Nephron (organoid): ENCODE measurements around the gene NXNL1.
A peak's percentile ranks its signal among the peaks of the same experiment; 100 is the strongest.

Experiments
- H3K27ac Mint-ChIP-seq, 3 experiments: 2 replicates each; pipeline ENCODE4 v1.8.0; 2020; ENCODE audit warnings: mixed read lengths in 3 of 3, mild to moderate bottlenecking in 2 of 3, moderate library complexity in 1 of 3
- H3K27me3 Mint-ChIP-seq: 2 replicates; pipeline ENCODE4 v1.8.0; 2021; ENCODE audit warnings: low read depth, mild to moderate bottlenecking, moderate library complexity, mixed read lengths
- H3K36me3 Mint-ChIP-seq: 2 replicates; pipeline ENCODE4 v1.8.0; 2020; ENCODE audit warnings: low read depth, mixed read lengths
- H3K4me1 Mint-ChIP-seq: 2 replicates; pipeline ENCODE4 v1.8.0; 2020; ENCODE audit warnings: mixed read lengths
- H3K4me3 Mint-ChIP-seq, 3 experiments: 2 replicates each; pipeline ENCODE4 v1.8.0; 2020; ENCODE audit warnings: mild to moderate bottlenecking in 3 of 3, mixed read lengths in 3 of 3, moderate library complexity in 2 of 3
- H3K9me3 Mint-ChIP-seq: 2 replicates; pipeline ENCODE4 v1.8.0; 2020; ENCODE audit warnings: mixed read lengths
- CTCF ChIP-seq, 3 experiments: fragments of 200-600 bp; sonication (generic); IDR thresholded peaks; one replicate each; pipeline ENCODE4 v1.5.0; 2021; ENCODE audit warnings: antibody characterized with exemption in 3 of 3; ENCODE audit not compliant: unreplicated experiment in 3 of 3

The NXNL1 gene

DNA sequence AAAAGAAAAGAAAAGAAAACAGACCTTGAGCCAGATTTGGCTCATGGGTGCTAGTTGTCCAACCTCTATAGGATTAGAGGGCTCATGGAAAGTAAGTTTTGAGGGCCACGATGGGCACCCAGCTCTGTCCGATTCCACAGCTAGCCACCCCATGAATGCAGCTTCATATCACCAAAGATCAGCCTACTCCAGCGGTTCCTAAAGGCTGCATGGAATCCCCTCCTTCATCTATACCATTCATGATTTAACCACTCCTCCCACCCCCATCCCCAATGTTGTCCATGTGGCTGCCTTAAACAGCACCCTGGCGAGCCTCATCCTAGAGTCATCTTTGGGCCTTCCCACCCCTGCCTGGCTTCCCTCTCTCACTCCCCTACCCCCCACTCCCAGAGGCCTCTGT lies 38.8 kb downstream of the NXNL1 start:
- Mint-ChIP-seq H3K27ac (no peak overlapping the region), H3K4me1 (peaks cover 26% of the 10 kb centered on the region), H3K36me3 (peaks cover 4% of the 10 kb centered on the region), H3K27me3 (no peaks in the 10 kb centered on the region), H3K4me3 (peak overlapping the region in 1 of 3 experiments; percentile 21), H3K9me3 (no peaks in the 10 kb centered on the region)
- no peak for TF ChIP-seq CTCF (IDR thresholded peaks at IDR 0.05; ENCODE audit: unreplicated experiment in 3 of 3)

DNA sequence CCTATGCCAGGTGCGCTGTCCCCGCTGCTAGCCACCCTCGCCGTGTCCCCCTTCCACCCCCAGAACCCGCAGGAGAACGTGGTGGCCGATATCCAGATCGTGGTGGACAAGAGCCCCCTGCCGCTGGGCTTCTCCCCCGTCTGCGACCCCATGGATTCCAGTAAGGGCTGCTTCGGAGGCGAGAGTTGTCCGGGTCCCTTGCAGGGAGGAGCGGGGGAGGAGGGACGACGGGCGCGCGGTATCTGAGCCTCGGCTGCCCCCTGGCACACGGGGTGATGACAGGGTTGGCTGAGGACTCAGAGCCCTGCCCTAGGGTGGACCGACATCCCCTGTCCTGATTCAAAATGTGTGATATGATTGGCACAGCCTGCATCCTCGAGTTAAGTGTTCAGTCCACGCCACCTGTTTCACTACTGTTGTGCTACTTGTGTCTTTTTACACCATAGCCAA lies 40.2 kb downstream of the NXNL1 start:
- peaks cover 4% of the 10 kb centered on the region for H3K36me3 Mint-ChIP-seq
- H3K4me1 Mint-ChIP-seq: peaks cover 34% of the 10 kb centered on the region
- H3K27ac Mint-ChIP-seq: peak overlapping the region; percentile 61 to 88 (median 80)
- peak overlapping the region; percentile 93 to 95 (median 93) for H3K4me3 Mint-ChIP-seq
- no peaks in the 10 kb centered on the region for H3K27me3 Mint-ChIP-seq
- H3K9me3 Mint-ChIP-seq: no peaks in the 10 kb centered on the region
- peak in 2 of 3 experiments; percentile 7 to 10 for TF ChIP-seq CTCF (IDR thresholded peaks at IDR 0.05; ENCODE audit: unreplicated experiment in 3 of 3)

- H3K4me1 Mint-ChIP-seq: peaks cover 40% of the 10 kb centered on the region
- no peak for TF ChIP-seq CTCF (IDR thresholded peaks at IDR 0.05; ENCODE audit: unreplicated experiment in 3 of 3)
- H3K9me3 Mint-ChIP-seq: no peaks in the 10 kb centered on the region
- peak within 1 kb of the TSS; percentile 93 to 95 (median 93) for H3K4me3 Mint-ChIP-seq
- peak within 1 kb of the TSS; percentile 97 to 99 (median 99) for H3K27ac Mint-ChIP-seq
- peaks cover 4% of the 10 kb centered on the region for H3K36me3 Mint-ChIP-seq
- no peaks in the 10 kb centered on the region for H3K27me3 Mint-ChIP-seq
These were observed 40.9 kb downstream of the NXNL1 start, which contains the start of gene MVB12A for GRCh38 chr19:17419621-17420474. Gene MVB12A, plus strand, starts transcription at chr19:17420047. Its CDS starts 89 bp downstream, at chr19:17420136.

DNA sequence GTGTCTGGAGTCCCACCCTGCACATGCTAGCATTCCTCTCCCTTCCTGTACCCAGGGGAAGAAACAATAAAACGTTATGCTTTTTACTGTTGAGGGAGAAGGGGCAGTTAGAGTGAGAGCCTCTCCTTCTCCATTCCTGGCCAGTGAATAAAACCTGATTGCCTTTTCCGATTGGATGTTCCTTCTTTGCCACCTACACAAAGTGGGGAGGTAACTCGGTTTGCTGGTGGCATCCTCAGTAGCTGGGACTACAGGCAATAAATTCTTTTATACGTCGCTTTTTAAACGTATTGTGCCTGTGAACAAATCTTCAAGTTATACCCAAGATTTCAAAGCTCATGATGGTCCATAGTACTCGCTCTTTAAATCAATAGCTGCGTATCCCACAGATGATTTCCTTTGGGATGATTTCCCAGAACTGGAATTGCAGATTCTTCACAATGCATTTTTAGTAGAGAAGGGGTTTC lies 41.5 kb downstream of the NXNL1 start:
- no peaks in the 10 kb centered on the region for H3K27me3 Mint-ChIP-seq
- peak overlapping the region; percentile 97 to 99 (median 99) for H3K27ac Mint-ChIP-seq
- TF ChIP-seq CTCF (IDR thresholded peaks at IDR 0.05; ENCODE audit: unreplicated experiment in 3 of 3): no peak
- H3K36me3 Mint-ChIP-seq: peaks cover 4% of the 10 kb centered on the region
- peak overlapping the region; percentile 93 to 95 (median 93) for H3K4me3 Mint-ChIP-seq
- H3K4me1 Mint-ChIP-seq: peaks cover 37% of the 10 kb centered on the region
- H3K9me3 Mint-ChIP-seq: no peaks in the 10 kb centered on the region

DNA sequence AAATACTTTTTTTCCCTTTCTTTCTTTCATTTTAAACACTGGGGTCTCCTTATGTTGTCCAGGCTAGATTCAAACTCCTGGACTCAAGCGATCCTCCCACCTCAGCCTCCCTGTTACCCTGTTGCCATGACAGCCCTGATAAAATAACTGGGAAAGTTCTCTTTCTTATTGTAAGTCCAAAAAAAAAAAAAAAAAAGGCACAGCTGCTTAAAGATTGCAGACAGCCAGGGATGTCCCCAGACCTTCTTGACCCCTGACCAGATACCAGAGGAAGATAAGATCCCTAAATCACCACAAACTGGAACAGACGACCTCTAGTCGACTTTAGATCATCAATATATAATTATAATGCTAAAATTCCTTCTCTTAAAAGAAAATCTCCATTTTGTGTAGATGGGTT lies 42.0 kb downstream of the NXNL1 start:
- Mint-ChIP-seq H3K9me3 (no peaks in the 10 kb centered on the region), H3K27ac (peak overlapping the region; percentile 97 to 99 (median 99)), H3K36me3 (peaks cover 4% of the 10 kb centered on the region), H3K4me1 (peaks cover 37% of the 10 kb centered on the region), H3K27me3 (no peaks in the 10 kb centered on the region), H3K4me3 (peak overlapping the region; percentile 93 to 95 (median 93))
- no peak for TF ChIP-seq CTCF (IDR thresholded peaks at IDR 0.05; ENCODE audit: unreplicated experiment in 3 of 3)
